Endothelial cell of umbilical vein (primary cell): ENCODE results near the gene FAM120B.

Experiments used
- EZH2 ChIP-seq: IDR thresholded peaks from 2 replicates; pipeline ENCODE4 v1.6.1; 2012; ENCODE audit warnings: borderline replicate concordance, low read depth, mild to moderate bottlenecking, moderate library complexity, low read length, inconsistent platforms; ENCODE audit not compliant: severe bottlenecking
- FOS ChIP-seq: IDR thresholded peaks from 2 replicates; pipeline ENCODE4 v1.6.1; 2011; ENCODE audit warnings: mild to moderate bottlenecking, low read length, moderate library complexity, borderline replicate concordance; ENCODE audit not compliant: insufficient read depth
- GATA2 ChIP-seq: IDR thresholded peaks from 2 replicates; pipeline ENCODE4 v1.7.0; 2011; ENCODE audit warnings: low read depth, mild to moderate bottlenecking, moderate library complexity, mixed read lengths, low read length; ENCODE audit not compliant: insufficient read length, insufficient read depth
- JUN ChIP-seq: IDR thresholded peaks from 2 replicates; pipeline ENCODE4 v1.6.1; 2011; ENCODE audit warnings: borderline replicate concordance, low read depth; ENCODE audit not compliant: insufficient read length, insufficient read depth
- MYC ChIP-seq: IDR thresholded peaks from one replicate; pipeline ENCODE4 v1.6.1; 2011; ENCODE audit warnings: mild to moderate bottlenecking, low read depth, low read length
- POLR2A ChIP-seq: IDR thresholded peaks from 2 replicates; pipeline ENCODE4 v1.6.1; 2012; ENCODE audit warnings: low read depth, mild to moderate bottlenecking, control low read depth, low read length
- POLR2AphosphoS5 ChIP-seq: IDR thresholded peaks from 2 replicates; pipeline ENCODE4 v1.6.1; 2012; ENCODE audit warnings: low read depth, mild to moderate bottlenecking, control low read depth, low read length, moderate library complexity; ENCODE audit not compliant: insufficient read depth
- TF ChIP-seq, protein P1 (sequence below), 2 donors: IDR thresholded peaks; 1 replicate in 1 of 2; 2 replicates in 1 of 2; pipeline ENCODE4 v1.5.1; 2011; ENCODE audit warnings: low read length in 2 of 2, mild to moderate bottlenecking in 2 of 2, moderate library complexity in 2 of 2, control low read depth in 1 of 2, inconsistent platforms in 1 of 2, low read depth in 1 of 2; ENCODE audit not compliant: insufficient read depth in 1 of 2; ENCODE audit errors: extremely low read depth in 1 of 2
- TF ChIP-seq, protein P2 (sequence below): IDR thresholded peaks from 2 replicates; pipeline ENCODE4 v1.6.1; 2011; ENCODE audit not compliant: insufficient read depth, insufficient read length

- TF ChIP-seq, protein P1, sequence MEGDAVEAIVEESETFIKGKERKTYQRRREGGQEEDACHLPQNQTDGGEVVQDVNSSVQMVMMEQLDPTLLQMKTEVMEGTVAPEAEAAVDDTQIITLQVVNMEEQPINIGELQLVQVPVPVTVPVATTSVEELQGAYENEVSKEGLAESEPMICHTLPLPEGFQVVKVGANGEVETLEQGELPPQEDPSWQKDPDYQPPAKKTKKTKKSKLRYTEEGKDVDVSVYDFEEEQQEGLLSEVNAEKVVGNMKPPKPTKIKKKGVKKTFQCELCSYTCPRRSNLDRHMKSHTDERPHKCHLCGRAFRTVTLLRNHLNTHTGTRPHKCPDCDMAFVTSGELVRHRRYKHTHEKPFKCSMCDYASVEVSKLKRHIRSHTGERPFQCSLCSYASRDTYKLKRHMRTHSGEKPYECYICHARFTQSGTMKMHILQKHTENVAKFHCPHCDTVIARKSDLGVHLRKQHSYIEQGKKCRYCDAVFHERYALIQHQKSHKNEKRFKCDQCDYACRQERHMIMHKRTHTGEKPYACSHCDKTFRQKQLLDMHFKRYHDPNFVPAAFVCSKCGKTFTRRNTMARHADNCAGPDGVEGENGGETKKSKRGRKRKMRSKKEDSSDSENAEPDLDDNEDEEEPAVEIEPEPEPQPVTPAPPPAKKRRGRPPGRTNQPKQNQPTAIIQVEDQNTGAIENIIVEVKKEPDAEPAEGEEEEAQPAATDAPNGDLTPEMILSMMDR (IDR thresholded peaks at IDR 0.05; ENCODE audit: extremely low read depth in 1 of 2, insufficient read depth in 1 of 2, low read depth in 1 of 2, low read length in 2 of 2), result no peak
- TF ChIP-seq EZH2 (no peak), POLR2A (no peak), GATA2 (no peak), FOS (no peak), MYC (no peak), JUN (no peak), POLR2AphosphoS5 (no peak)
- TF ChIP-seq, protein P2, sequence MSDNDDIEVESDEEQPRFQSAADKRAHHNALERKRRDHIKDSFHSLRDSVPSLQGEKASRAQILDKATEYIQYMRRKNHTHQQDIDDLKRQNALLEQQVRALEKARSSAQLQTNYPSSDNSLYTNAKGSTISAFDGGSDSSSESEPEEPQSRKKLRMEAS, result no peak
Observed at GRCh38 chr6:170347975-170348374, 41.4 kb downstream of the FAM120B start.
